Ovary (tissue), 3 donors: ENCODE measurements around the gene PLCB1.

Experiments
- POLR2A ChIP-seq: fragments of 450-650 bp; IDR thresholded peaks from one replicate; pipeline ENCODE4 v1.6.1; 2017; ENCODE audit warnings: antibody characterized with exemption, mild to moderate bottlenecking, moderate library complexity
- TF ChIP-seq, protein P1 (sequence below), 3 donors: fragments of 450-650 bp in 2 of 3; fragments of 200-600 bp in 1 of 3; IDR thresholded peaks; one replicate each; pipeline versions ENCODE4 v1.5.1 to v1.8.0; 2016 to 2022; ENCODE audit warnings: antibody characterized with exemption in 3 of 3, mild to moderate bottlenecking in 1 of 3
- donor health status: DM: no; HTN: no; CAD: no.

DNA sequence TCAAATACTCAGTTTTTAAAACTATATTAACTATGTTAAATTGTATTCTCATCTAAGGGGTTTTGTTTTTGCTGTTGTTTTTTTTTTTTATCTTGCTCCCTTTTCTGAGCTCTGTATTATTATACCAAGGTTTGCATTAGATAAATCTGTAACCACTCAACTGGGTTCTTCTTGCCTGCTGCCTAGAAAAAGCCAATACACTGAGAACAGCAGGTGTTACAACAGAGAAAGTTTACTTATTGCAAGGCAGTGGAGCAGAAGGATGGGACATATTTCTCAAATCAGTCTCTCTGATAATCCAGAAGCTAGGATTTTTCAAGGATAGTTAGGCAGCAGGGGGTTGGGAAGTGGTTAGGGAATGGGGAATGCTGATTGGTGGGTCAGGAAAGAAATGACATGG is 558.0 kb downstream of the PLCB1 start:
- TF ChIP-seq, protein P1, sequence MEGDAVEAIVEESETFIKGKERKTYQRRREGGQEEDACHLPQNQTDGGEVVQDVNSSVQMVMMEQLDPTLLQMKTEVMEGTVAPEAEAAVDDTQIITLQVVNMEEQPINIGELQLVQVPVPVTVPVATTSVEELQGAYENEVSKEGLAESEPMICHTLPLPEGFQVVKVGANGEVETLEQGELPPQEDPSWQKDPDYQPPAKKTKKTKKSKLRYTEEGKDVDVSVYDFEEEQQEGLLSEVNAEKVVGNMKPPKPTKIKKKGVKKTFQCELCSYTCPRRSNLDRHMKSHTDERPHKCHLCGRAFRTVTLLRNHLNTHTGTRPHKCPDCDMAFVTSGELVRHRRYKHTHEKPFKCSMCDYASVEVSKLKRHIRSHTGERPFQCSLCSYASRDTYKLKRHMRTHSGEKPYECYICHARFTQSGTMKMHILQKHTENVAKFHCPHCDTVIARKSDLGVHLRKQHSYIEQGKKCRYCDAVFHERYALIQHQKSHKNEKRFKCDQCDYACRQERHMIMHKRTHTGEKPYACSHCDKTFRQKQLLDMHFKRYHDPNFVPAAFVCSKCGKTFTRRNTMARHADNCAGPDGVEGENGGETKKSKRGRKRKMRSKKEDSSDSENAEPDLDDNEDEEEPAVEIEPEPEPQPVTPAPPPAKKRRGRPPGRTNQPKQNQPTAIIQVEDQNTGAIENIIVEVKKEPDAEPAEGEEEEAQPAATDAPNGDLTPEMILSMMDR (IDR thresholded peaks at IDR 0.05) = no peak
- TF ChIP-seq POLR2A = no peak
